ENCODE results near the gene ZBTB9.

The ZBTB9 gene, protein sequence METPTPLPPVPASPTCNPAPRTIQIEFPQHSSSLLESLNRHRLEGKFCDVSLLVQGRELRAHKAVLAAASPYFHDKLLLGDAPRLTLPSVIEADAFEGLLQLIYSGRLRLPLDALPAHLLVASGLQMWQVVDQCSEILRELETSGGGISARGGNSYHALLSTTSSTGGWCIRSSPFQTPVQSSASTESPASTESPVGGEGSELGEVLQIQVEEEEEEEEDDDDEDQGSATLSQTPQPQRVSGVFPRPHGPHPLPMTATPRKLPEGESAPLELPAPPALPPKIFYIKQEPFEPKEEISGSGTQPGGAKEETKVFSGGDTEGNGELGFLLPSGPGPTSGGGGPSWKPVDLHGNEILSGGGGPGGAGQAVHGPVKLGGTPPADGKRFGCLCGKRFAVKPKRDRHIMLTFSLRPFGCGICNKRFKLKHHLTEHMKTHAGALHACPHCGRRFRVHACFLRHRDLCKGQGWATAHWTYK

DNA sequence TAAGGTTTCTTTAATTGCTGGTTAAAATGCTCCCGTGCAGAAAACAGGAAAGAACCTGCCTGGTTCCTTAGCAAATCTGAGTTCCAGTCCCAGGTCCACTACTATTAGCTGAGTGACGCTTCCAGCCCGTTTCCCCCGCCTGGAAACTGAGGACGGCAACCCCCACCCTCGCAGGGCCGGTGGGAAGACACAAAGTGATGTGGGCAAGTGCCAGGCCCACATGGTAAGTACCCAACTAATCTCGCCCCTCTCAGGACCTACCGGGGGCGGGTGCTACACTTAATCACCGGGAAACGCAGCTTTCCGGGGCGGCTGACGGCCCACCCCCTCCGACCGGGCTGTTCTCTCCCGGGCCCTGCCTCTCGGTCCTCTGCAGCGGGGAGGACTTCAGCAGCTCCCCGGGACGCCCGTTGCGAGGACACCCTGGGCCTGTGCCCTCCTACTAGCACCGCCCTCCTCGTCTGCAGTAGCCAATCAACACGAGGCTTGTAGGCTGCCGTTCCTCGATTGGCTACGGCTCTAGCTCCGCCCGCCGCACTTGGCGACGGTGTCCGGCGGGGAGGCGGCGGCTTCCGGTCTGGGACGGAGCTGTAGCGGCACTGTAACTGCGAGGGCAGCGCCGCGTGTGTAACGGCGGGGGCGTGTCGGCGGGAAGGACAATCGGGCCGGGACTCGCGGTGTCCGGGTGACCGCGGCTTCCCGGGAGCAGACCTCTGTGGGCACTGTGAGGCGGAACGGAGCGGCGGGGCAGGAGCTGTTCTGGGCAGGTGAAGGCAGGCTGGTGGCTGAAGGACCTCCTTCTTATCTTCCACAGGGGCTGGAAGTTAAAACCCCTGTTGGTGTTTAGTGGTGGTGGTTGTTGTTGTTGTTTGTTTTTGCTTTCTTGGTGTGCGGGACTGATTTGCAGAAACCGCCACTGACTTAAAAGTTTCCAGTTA is at the start of gene ZBTB9:
Gene ZBTB9 (plus strand): TSS at position 568 of the 938 bp plus-strand sequence. CDS start 525 bp downstream, outside the sequence.
- DNase-seq, result peak; percentile 96

DNA sequence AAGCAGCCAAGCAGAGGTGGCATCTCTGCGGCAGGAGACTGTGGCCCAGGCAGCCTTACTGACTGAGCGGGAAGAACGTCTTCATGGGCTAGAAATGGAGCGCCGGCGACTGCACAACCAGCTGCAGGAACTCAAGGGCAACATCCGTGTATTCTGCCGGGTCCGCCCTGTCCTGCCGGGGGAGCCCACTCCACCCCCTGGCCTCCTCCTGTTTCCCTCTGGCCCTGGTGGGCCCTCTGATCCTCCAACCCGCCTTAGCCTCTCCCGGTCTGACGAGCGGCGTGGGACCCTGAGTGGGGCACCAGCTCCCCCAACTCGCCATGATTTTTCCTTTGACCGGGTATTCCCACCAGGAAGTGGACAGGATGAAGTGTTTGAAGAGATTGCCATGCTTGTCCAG is 49.5 kb upstream of the ZBTB9 start:
- DNase-seq, result no peak

GRCh38 chr6:33405386-33405940 is 48.9 kb upstream of the ZBTB9 start:
- DNase-seq, result no peak

DNA sequence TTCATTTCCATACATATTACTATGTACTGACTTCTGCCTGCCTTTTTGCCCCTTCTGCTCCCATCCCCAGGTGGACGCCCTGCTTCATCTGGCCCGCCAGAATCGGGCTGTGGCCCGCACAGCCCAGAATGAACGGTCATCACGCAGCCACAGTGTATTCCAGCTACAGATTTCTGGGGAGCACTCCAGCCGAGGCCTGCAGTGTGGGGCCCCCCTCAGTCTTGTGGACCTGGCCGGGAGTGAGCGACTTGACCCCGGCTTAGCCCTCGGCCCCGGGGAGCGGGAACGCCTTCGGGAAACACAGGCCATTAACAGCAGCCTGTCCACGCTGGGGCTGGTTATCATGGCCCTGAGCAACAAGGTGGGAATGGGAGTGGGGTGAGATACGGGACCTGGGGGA is 48.2 kb upstream of the ZBTB9 start:
- DNase-seq, result no peak

DNA sequence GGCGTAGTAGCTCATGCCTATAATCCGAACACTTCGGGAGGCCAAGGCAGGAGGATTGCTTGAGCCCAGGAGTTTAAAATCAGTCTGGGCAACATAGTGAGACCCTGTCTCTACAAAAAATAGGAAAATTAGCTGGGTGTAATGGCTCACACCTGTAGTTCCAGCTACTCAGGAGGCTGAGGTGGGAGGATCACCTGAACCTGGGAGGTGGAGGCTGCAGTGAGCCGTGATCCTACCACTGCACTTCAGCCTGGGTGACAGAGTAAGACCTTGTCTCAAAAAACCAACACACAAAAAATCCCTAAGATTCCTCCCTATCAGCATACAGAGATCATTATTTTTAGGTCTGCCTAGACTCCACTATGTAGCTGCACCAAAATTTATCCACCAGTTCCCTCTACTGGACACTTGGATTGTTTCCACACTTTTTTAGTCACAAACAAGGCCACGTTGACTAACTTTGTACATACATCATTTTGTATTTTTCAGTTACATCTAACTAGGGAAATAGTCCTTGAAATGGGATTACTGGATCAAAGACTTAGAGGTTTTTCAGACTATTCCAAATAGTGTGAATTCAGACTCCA is 47.2 kb upstream of the ZBTB9 start:
- no peak for DNase-seq

GRCh38 chr6:33410050-33410710 is 44.2 kb upstream of the ZBTB9 start:
- peak; percentile 99 for DNase-seq

DNA sequence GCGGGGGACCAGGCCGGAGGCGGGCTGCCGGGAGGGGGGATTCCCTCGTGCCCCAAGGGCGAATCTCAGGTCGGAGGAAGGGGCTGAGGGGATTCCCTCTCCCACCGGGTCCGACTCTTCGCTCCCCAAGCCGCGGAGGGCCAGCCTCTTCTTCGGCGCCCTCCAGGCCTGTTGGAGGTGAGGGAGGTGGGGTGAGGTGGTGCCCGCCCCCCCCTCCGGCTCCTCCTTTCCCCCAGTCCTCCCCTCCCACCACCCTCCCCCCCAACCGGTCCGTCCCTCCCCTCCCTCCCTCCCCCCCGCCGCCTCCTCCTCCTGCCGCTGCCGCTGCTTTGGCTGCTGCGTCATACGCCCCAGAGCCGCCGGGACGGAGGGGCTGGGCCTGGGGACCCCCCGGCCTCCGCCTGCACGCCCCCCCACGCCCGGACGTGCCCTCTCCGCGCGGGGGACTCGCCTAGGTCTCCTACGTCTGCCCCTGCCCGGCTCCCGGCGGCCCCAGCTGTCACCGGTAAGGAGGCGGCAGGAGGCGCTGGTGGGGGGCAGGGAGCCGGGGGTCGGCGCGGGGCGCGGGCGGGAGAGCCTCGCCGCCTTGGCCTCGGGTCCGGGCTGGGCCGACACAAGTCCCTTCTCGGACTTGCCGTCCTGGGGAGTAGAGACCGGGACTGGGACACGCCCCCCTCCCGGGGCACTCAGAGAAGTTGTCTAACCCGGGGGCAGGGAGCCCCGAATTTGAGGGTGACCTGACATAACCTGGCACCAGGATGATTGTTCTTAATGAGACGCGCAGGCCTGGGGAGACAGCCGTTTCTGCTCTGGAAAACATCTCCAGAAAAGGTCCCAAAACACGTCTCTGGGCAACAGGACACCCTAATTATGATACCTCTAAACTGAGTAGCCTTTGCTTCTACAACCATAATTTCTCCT is 43.4 kb upstream of the ZBTB9 start, which contains the start of gene PHF1:
Gene PHF1 (plus strand): TSS at position 304 of the 921 bp plus-strand sequence. CDS start 1,250 bp downstream, outside the sequence.
- peak; percentile 78 for DNase-seq

GRCh38 chr6:33411632-33412005 is 42.8 kb upstream of the ZBTB9 start:
- DNase-seq, result no peak

GRCh38 chr6:33412140-33413009 is 42.0 kb upstream of the ZBTB9 start:
- DNase-seq, result no peak

DNA sequence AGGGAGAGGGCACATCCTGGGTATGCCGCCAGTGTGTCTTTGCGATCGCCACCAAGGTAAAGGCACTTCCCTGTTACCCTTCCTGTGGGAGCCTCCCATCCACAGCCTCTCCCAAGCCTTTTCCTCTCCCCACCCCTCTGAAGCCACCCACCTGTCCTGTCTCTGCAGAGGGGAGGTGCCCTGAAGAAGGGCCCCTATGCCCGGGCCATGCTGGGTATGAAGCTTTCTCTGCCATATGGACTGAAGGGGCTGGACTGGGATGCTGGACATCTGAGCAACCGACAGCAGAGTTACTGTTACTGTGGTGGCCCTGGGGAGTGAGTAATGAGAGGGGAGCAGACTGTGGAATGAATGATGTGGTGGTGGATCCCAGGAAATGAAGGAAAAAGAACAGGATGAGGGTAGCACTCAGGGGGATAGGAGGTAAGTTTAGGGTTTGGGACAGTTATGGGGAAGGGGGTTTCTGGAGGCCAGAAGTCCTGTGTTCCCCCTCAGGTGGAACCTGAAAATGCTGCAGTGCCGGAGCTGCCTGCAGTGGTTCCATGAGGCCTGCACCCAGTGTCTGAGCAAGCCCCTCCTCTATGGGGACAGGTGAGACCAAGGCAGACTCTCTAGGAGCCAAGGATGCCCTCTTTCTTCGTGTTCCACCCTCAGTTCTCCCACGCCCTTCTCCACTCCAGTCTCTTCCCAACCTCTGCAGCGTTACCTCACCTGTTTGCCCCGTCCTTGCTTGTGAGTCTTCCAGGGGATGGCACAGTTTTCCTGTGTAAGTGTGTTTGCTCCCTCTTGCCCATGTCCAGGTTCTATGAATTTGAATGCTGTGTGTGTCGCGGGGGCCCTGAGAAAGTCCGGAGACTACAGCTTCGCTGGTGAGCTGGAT is 40.9 kb upstream of the ZBTB9 start:
- no peak for DNase-seq

- DNase-seq, result no peak
These were observed 39.6 kb upstream of the ZBTB9 start for GRCh38 chr6:33414592-33415271.

GRCh38 chr6:33415831-33416230 is 38.5 kb upstream of the ZBTB9 start:
- no peak for DNase-seq

DNA sequence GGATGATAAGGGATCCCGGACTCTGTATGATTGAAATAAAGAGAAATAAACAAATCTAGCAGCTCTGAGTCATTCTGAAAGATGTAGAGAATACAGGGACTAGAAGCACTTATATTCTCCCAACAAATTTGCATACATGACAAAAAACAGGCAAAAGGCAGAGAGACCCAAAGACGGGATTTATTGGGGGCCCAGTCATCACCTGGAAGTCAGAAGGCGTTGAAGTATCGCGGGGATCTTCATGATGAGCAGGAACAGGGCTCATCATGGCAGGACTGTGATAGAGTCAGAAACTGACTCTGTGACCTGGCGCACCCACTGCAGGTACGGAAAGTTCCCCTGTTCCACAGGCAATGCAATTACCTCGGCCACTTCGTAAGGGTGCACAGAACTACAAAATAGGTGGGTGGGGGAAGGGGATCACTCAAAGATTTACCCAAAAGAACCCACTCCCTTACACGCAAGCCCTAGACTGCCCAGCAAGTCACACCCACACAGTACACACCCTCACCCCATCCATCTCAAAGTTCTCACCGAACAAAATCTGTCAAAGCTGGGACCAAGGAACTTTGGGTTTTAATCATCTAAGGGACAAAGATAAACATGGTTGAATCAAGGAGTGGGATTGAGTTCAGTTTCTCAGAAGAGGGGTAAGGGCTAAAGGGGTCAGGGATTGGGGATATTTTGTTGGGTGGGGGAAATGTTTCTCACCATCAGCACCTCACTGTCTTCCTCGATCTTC is 37.8 kb upstream of the ZBTB9 start:
- DNase-seq, result no peak

- no peak for DNase-seq
These were observed 37.1 kb upstream of the ZBTB9 start for GRCh38 chr6:33417128-33417902.

DNA sequence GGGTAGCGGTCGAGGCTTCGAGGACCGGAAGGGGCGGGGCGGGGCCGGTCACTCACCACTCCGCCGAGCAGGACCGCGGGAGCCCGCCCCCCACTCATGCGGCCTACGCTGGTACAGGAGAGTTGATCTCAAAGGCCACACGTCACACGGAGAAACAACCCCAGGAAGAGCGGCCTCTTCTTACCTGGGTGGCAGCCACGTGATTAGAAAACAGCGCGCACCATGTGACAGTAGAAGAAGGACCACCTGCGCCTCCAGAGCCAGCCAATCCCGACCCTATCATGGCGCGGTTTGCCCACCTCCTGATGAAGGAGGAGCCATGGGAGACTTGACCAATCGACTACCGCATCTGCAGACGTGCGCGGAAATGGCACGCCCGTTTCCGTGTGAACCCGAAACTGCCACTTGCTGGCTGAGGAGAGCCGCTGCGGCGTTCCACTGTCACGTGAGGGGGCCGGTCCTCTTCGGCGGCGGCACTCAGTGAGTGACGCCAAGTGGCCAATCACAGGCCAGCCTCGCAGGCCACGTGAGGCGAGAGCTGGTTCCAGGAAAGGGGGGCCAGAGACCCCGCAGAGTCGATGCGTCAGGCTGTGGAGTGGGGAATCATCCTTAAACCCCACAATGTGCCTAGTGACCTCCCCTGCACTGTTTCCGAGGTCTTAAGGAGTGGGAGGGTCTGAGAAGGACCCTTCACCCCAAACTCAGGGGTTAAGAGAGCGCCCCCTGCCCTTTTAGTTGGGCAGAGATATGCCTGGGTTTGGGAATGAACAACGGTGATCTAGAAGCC is 36.3 kb upstream of the ZBTB9 start, which contains the start of gene CUTA:
Gene CUTA (minus strand): TSS at position 205 of the 787 bp plus-strand sequence. CDS start 107 bp downstream, at position 98.
- DNase-seq, result peak; percentile 99

Measured in right forelimb (tissue), 1 donor.